ELR (cell line): Measurements from ENCODE around the gene HSPA8.
"Not testable (repeated sequence)": the region's sequence is repeated elsewhere in the genome, so short reads cannot be mapped to it uniquely, and the experiment has no call there.

Source experiments
- DNase-seq: peaks from one replicate; pipeline ENCODE4 v3.0.0-alpha.2; 2015; ENCODE audit warnings: low read depth

The HSPA8 gene

DNA sequence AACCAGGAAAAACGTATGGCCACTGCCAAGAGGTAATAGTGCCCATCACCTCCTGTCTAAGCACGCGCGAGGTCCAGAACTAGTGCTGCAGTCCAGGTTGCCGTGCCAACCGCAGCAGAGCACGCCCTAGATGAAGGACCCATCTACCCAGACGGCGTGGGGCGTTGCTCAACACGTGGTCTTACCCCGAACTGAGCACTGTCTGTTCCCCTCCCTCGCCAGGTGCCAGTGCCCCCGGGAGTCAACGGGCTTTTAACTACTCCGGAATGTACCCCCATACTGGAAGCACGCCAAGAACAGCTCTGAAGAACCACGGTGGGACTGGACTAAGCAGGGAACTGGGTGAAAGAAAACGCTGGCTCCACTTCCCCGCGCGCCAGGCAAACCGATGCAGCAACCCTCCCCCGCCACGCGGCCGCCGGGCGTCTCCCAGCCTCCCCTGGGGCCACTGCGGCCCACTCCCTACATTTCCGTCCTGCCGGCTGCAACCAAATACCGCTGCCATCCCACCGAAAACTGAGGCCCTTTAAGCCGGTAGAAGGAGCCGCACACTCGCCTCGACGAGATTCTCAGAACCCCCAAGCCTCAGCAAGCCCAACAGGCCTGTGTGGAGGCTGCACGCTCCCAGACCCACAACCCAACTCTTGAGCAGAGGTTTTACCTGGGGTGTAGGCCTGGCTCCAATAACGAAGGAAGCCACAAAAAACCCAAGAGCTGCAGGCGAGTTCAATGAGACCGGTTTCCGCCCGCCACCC is at the start of gene HSPA8:
Gene HSPA8 (minus strand): TSS at position 734 of the 755 bp plus-strand sequence. CDS start 812 bp downstream, outside the sequence.
- peak; percentile 66 for DNase-seq

DNA sequence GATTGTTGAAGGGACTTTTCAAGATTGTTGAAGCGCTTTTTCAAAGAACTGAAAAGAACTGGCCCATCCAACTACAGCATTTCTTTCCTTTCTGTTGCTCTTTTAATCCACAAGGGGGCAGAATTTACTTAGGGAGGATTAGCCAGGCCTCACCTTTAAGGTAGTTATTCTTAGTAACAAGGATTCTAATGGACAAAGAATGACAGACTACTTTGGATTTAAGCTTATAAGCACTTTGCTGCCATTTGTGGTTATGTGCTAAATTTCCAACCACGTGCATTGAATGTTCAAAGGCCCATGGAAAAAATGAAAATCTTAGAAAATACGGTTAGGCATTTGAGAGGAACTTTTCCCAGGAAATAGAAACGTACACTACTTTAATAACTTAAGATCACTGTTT is 49.5 kb upstream of the HSPA8 start:
- DNase-seq = peak; percentile 77

DNA sequence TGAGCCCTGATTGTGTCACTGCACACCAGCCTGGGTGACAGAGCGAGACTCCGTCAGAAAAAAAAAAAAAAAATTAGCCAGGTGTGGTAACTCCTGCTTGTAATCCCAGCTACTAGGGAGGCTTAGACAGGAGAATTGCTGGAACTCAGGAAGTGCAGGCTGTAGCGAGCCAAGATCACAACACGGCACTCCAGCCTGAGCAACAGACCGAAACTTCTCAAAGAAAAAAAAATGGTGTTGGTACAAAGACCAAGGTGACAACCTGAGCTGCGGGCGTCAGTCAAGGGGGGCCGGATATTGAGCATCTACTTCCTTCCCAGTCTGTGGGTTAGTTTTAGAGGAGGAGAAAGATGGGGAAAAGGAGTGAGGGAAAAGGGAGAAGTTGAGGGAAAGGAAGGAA is 48.5 kb upstream of the HSPA8 start:
- no peak for DNase-seq

DNA sequence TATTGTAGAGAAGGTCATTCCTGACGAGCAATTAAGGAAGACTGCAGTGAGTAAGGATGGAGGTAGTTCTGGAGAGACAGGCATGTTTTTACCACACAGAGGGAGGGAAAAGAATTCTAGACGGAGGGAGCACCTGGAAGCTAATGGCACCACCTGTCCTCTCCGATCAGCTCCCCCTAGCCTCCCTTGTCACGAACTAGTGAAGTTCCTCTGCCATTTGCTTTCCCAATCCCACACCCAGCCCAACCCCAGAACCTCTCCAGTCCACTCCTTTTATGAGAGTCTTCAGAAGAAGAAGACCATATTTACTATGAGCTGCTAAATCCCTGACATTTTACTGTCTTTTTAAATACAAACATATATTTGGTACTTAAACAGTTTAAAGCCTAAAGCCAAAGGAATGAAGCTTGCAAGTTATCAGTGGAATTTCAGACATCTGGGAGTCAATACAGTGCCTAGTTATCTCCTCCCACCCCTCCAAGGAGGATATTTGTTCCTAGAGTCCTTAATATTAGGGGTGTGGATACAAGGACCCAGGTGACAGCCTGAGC is 46.1 kb upstream of the HSPA8 start:
- DNase-seq = no peak

DNA sequence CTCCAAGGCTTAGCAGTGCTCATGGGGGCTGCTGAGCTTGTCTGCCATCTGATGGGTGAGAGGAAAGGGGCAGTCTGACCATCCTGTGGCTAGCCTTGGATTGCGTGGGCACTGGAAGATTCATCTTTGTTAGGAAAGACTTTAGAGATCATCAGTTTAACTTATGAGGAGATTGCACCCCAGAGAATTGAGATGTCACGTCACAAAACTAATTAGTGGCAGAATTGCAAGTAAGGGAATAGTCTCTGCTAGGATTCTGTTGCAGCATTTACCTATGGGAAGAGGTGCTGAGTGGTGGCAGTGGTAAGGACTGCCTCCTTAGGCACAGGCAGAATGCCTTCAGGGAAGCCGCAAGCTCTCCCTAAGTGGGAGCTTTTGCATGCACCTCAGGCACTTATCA is 42.8 kb upstream of the HSPA8 start:
- no peak for DNase-seq

DNA sequence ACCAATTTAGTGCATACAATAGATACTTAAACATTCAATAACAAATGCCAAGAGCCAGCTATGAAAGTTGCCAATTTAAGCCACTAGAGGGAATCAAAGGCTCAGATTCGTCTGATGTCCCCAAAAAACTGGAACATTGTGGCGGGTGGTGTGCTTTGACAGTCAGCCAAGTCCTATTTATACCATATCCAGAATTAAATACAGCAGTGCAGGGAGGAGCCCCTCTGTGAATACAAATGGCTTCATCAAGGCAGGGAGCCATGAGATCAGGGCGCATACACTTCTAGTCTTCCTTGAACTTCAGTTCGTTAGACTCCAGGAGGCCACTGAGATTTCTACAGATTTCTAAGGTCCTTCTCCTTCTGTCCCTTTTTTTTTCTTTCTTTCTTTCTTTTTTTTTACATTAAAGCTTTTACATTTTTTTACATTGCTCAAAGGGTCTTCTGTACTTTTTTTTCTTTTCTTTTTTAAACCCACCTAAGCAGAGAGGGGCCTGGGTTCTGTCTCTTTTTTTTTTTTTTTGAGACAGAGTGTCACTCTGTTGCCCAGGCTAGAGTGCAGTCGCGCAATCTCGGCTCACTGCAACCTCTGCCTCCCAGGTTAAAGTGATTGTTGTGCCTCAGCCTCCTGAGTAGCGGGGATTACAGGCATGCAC is 41.5 kb upstream of the HSPA8 start:
- peak; percentile 72 for DNase-seq

DNA sequence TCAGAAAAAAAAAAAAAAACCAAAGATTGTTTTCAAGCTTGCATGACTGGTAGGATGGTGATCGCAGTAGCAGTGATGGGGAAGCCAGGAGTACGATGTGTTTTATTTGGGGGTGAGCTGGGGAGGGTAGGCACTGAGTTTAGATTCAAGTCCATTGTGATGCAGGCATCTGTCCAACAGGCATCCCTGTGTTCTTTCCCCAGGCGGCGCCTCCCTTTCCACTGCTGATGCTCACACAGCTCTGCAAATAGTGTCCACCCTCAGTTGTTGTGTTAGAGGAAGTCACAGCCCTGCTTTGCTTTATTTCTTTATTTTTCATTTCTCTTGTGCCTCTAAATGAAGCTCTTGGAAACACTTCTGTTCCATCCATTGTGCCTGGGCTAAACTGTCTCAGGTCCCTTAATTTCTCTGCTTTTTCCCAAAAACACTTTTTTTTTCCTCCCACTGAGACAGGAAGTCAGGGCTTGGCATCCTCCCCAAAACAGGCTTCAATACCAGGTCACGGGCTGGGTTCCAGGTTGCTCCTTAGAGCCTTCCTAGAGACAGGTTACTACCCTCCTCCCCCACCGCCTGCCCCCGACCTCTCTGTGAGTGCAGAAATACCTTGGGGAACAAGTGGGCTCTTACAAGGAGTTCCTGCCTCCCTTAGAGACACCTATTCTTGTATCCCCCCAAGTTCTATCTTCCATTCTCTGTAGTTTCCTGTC is 38.6 kb upstream of the HSPA8 start:
- DNase-seq = no peak

DNA sequence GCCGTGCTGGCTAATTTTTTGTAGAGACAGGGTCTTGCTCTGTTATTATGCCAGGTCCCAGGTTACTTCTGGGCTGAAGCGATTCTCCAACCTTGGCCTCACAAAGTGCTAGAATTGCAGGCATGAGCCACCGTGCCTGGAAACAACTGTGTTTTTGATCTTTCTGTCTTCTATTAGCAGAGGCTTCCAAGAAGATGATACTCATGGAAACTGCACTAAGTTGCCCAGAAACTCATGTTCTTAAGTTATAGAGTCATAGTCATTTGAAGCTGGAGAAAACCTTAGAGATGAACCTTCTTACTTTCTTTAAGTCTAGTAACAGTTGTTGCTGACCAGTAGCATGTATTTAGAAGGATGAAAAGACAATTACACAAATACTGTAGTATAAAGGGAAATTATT is 37.1 kb upstream of the HSPA8 start:
- DNase-seq = no peak

DNA sequence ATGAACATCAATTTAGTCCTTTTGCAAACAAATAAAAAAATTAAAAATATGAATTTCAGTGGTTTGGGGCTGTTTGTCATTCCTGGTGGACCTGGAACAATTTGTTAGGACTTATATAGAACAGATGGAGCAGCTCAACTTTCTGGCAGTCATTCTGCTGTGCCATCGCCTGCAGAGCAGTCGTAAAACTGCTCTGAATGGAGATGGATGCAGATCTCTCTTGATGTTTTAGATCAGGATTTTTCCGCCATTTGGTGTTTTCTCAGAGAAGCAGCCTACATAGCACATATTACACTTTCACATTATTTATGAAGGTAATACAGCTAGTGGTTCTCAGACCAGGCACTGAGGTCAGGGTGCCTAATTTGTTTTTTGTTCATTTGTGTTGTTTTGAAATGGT is 31.8 kb upstream of the HSPA8 start:
- DNase-seq = no peak

DNA sequence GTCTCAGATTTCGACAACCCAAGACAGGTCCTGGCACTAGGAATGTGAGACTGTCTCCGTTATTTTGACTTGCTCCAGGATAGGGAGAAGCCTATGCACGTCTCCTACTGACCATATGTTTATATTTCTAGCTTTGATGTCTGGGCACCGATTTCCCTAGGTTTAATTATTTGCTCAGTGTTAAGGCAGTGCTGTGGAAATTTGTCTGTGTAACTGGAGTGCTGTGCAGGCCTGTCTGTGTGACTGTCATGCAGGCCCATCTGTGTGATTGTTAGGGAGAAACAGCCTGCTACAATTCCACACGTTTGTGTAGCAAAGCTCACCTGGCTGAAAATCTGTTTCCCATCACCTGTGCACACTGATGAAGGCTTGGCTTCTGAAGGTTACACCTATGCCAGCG is 29.6 kb upstream of the HSPA8 start:
- DNase-seq = no peak

DNA sequence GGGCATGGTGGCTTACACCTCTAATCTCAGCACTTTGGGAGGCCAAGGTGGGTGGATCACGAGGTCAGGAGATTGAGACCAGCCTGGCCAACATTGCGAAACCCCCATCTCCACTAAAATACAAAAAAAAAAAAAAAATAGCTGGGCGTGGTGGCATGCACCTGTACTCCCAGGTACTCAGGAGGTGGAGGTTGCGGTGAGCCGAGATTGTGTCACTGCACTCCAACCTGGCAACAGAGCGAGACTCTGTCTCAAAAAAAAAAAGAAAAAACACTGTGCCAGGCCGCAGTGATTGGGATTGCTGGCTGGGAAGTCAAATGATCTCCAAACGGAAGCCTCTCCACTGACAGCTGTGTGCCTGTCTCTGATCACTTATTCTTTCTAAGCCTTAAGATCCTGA is 28.2 kb upstream of the HSPA8 start:
- not testable (repeated sequence) for DNase-seq

DNA sequence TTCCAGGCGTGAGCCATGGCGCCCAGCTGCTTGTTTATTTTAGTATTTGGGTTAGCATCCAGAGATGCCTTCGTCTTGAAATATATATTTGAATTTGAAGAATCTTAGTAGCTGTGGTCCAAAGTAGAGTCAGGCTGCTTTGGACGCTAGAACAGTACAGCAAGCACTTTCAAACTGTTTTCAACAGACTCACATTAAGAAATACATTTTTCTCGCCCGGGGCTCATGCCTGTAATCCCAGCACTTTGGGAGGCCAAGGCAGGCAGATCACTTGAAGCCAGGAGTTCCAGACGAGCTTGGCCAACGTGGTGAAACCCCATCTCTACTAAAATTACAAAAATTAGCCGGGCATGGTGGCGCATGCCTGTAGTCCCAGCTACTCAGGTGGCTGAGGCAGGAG is 27.0 kb upstream of the HSPA8 start:
- DNase-seq = not testable (repeated sequence)

DNA sequence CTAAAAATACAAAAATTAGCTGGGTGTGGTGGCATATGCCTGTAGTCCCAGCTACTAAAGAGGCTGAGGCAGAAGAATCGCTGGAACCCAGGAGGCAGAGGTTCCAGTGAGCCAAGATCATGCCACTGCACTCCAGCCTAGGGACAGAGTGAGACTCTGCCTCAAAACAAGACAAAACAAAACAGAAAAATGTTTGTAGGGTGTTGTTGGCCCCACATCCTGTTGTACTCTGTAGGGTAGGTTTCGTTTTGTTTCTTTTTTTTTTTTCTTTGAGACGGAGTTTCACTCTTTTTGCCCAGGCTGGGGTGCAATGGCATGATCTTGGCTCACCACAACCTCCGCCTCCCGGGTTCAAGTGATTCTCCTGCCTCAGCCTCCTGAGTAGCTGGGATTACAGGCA is 25.7 kb upstream of the HSPA8 start:
- not testable (repeated sequence) for DNase-seq

DNA sequence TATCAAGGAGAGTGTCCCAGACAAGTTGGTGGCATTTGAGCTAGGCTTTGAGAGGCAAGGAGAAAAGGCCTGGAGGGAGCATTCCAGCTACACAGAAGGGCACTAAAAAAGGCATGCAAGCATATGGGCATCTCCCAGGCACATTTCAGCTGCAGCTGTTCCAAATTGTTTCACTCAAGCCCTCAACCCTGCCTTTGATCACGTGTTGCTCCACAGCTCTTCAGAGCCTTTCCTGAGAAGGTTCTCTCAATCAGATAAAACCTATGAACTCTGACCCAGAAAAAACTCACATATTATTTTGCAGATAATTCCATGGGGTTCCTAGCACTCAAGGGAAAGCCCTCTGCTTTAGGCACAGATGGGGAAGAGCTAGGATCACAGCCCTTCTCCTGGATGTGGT is 24.4 kb upstream of the HSPA8 start:
- no peak for DNase-seq

DNA sequence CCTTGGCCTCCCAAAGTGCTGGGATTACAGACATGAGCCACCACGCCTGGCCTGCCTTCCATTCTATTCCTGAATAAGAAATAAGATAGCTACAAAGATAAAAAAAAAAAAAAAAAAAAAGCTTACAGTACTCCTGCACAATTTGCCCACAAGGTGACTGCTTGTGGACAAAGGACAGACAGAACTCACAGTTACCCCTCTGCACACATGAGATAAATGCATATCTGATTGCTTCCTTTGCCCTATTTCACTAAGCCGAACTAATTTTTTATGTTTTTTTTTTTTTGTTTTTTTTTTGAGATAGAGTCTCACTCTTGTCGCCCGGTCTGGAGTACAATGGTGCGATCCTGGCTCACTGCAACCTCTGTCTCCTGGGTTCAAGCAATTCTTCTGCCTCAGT is 23.6 kb upstream of the HSPA8 start:
- no peak for DNase-seq

DNA sequence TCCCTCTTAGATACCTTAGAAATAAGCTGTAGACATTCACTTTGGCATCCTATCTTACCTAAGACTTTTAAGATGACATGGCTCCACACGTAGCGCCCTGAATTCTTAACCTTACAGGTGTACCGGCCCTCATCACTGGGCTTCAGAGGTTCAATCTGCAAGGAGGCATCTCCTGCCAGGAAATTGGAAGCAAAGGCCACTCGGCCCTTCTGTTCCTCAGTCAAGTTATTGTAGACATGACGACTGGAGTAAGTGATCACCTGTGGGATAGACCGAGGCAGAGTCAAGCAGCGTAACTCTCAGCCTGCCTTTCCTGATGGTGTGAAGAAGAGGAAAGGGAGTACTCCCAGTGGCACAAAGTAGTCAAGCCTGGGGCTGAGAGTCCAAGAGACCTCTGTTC is 22.5 kb upstream of the HSPA8 start:
- no peak for DNase-seq

DNA sequence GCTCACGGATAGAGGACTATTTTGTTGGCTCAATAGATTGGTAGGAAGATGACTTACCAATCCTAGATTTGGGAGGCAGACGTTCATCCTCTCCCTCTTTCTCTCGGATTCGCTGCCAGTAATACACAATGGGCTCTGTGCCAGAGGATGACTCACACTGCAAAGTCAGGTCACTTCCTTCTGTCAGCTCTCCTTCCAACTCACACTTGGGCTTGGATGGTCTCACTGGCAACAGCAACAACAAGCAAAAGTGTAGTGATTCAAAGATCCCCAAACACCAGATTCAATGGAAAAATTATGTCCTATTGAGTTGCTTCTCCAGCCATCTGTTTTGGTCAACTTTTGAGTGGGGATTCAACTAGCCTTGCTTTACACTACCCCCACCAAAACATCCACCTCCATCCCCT is 21.7 kb upstream of the HSPA8 start:
- DNase-seq = peak; percentile 96

DNA sequence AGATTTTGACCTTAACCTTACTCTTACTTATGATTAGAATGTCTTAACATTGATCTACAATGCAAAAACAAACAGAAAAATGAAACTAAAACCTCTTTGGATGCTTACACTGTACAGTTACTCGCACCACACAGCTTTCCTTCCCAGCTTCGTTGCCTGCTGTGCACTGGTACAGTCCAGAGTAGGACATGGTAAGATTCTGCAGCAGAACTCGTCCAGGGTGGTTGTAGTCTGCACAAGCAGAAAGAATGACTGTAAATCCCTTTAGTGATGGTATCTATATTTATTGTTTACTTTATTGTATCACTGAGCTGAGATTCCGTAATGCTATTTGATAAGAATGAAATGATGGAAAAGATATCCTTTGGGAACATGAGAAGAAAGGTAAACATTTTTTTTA is 21.0 kb upstream of the HSPA8 start:
- DNase-seq = no peak

DNA sequence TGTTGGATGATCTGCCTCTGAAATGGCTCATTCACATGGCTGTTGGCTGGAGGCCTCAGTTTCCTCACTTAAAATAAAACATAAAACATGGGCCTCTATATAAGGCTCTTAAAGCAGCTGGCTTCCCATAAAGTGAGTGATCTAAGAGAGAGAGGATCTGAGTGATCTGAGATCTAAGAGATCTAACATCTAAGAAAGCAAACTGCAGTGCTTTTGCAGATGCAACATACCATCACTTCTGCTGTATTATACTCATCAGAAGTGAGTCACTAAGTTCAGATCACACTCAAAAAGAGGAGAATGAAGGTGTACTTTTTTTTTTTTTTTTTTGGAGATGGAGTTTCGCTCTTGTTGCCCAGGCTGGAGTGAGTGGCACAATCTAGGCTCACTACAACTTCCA is 18.1 kb upstream of the HSPA8 start:
- DNase-seq = peak; percentile 19

DNA sequence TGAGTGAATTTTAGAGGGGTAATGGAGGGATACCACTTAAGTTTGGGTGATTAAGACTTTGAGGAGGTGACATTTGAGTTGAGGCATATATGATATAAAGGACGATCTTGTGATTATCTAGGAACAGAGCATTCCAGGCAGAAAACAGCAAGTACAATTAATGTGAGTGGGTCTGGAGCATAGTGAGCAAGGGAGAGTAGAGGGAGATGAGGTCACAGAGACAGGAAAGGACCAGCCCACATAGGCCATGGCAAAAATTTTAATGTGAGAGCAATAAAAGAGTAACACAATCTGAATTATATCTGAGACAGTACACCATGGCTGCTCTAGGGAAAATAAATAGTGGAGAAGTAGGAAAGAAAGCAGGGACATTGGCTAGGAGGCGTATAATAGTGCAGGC is 14.5 kb upstream of the HSPA8 start:
- no peak for DNase-seq

DNA sequence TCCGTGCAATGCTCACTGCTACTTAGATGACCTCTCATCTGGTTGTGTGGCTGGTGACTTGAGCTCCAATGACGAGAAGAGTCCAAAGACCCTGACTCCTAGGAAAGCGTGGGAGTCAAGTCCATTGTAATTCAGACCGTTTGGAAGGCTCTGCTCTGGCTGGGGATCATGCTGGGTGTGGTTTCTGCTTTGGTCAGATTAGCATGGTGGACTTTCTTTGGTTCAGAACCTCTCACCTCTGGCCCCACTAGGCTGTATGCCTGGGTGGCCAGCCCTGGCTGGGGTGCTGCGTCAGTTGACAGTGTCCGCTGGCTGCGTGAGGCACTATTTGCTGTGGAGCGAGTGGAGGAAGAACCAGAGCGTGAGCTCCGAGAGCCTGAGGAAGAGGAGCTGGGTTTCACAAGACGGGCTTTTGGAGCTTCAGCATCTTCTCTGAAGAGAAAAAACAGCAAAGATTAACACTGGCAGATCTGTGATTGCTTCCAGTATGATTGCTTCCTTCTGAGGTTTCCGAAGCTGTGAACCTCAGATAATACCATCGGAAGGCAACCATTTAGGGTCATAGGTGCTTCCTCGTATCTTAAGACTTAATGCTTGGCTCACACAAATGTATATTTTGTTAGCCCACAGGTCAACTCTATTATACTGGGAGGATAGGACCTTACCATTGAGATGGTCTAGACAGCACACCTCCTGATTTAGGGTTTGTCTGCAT is 11.6 kb upstream of the HSPA8 start:
- DNase-seq = no peak

DNA sequence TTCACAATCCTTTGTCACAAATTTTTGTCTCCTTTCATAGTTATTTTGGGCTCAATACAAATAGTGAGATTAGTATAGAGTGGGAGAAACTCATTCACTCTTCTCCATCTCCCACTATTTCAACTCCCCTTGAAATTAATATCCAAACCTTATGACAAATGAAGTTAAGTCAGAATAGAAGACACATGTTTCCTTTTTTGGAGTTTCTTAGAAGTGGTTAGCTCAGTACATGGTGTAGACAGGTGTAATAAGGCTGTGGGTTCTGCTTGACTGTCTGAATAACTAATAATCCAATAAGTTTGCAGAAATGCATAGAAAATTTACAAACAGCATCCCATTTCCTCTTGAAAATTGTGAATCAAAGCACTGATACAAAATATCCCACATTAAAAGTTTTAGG is 10.8 kb upstream of the HSPA8 start:
- no peak for DNase-seq
